ENCODE data around the gene JPT2. TPM values are rescaled to one million over a fixed set of nuclear protein-coding genes. Genes with fewer than 3 reads are reported as not detected.

The JPT2 gene
- total and polyA plus RNA-seq, 2 experiments from 2014 or later: 9.2 to 52.0 TPM

DNA sequence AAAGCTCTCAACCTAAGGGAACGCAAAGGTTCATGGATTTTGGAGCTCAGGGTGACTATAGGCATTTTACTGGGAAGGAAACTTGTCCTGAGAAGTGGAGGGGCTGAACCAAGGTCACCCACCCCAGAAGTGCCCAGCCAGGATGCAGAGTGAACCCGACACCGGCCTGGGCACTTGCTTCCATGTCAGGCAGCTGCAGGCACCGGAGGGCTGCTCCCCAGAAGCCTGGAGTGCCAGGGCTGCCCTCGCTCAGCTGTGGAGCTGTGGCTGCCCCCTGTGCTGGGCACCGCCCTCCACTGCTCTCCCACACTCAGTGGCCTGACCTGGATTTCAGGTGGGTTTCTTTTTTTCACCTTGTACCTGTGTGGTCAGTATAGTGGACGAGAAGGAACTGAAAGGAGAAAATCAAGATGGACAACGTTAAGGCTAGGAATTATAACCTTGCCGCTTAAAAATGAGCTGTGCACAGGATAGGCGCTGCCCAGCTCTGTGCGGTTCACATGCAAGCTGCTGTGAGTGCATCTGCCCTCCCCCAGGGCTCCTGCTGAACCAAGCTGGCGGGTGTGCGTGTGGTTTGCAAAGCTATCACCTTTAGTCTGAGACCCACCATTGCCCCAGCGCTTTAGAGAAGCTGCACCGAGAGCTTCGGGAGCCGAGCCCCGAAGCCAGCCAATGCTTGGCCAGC, 30.1 kb downstream of the JPT2 start:
- WGBS (ENCODE audit: low lambda C conversion rate, missing lambda C conversion rate): 94% methylated on average over 18 of the region's 18 CpGs
- Histone ChIP-seq H3K9me2 (replicated peaks; ENCODE audit: insufficient read depth) (no peaks in the 10 kb centered on the region), H3K27ac (no peak overlapping the region), H3K79me2 (peaks cover 77% of the 10 kb centered on the region), H3K4me1 (ENCODE audit: insufficient read depth) (peaks cover 13% of the 10 kb centered on the region), H2AFZ (no peak overlapping the region), H3K4me3 (no peak overlapping the region), H4K20me1 (ENCODE audit: insufficient read depth, poor library complexity, severe bottlenecking) (peaks cover 50% of the 10 kb centered on the region), H3K27me3 (no peaks in the 10 kb centered on the region), H3K36me3 (replicated peaks; ENCODE audit: insufficient read depth, low read depth) (no peaks in the 10 kb centered on the region), H3K9me3 (ENCODE audit: low read depth) (no peaks in the 10 kb centered on the region), H3K4me2 (peak overlapping the region; percentile 96)
- TF ChIP-seq EZH2phosphoT487 (IDR thresholded peaks at IDR 0.05; ENCODE audit: low read depth, severe bottlenecking, unreplicated experiment) (no peak), EZH2 (IDR thresholded peaks at IDR 0.05; ENCODE audit: borderline replicate concordance) (no peak)
- TF ChIP-seq, protein P1, sequence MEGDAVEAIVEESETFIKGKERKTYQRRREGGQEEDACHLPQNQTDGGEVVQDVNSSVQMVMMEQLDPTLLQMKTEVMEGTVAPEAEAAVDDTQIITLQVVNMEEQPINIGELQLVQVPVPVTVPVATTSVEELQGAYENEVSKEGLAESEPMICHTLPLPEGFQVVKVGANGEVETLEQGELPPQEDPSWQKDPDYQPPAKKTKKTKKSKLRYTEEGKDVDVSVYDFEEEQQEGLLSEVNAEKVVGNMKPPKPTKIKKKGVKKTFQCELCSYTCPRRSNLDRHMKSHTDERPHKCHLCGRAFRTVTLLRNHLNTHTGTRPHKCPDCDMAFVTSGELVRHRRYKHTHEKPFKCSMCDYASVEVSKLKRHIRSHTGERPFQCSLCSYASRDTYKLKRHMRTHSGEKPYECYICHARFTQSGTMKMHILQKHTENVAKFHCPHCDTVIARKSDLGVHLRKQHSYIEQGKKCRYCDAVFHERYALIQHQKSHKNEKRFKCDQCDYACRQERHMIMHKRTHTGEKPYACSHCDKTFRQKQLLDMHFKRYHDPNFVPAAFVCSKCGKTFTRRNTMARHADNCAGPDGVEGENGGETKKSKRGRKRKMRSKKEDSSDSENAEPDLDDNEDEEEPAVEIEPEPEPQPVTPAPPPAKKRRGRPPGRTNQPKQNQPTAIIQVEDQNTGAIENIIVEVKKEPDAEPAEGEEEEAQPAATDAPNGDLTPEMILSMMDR (IDR thresholded peaks at IDR 0.05; ENCODE audit: poor library complexity): no peak
- no peak for DNase-seq (ENCODE audit: low spot score)

DNA sequence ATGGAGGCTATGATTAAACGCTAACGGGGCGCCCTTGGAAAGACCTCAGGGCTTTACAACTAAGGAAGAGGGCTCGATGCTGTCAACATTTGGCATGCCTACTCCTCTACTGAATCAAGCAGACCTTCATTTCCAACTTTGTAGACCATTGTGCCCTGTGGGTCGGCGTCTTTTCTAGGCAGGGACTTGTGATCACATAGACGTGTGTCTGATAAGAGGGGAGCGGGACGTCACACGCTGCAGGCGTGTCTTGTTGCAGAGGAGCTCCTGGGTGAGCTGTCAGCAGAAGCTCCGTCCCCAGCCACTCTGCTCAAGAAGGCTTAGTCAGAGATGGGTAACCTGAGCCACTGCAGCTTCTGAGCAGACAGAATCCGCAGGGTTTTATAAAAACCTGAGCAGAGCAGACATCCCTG, 30.7 kb downstream of the JPT2 start:
- WGBS (ENCODE audit: low lambda C conversion rate, missing lambda C conversion rate): 85% methylated on average over 13 of the region's 13 CpGs
- Histone ChIP-seq H3K4me3 (no peak overlapping the region), H2AFZ (no peak overlapping the region), H4K20me1 (ENCODE audit: insufficient read depth, poor library complexity, severe bottlenecking) (peaks cover 56% of the 10 kb centered on the region), H3K36me3 (replicated peaks; ENCODE audit: insufficient read depth, low read depth) (no peaks in the 10 kb centered on the region), H3K9me2 (replicated peaks; ENCODE audit: insufficient read depth) (no peaks in the 10 kb centered on the region), H3K4me1 (ENCODE audit: insufficient read depth) (peaks cover 13% of the 10 kb centered on the region), H3K9me3 (ENCODE audit: low read depth) (no peaks in the 10 kb centered on the region), H3K27ac (no peak overlapping the region), H3K79me2 (peaks cover 82% of the 10 kb centered on the region), H3K4me2 (peak overlapping the region; percentile 96), H3K27me3 (no peaks in the 10 kb centered on the region)
- DNase-seq (ENCODE audit: low spot score): peak; percentile 25
- TF ChIP-seq EZH2phosphoT487 (IDR thresholded peaks at IDR 0.05; ENCODE audit: low read depth, severe bottlenecking, unreplicated experiment): no peak

DNA sequence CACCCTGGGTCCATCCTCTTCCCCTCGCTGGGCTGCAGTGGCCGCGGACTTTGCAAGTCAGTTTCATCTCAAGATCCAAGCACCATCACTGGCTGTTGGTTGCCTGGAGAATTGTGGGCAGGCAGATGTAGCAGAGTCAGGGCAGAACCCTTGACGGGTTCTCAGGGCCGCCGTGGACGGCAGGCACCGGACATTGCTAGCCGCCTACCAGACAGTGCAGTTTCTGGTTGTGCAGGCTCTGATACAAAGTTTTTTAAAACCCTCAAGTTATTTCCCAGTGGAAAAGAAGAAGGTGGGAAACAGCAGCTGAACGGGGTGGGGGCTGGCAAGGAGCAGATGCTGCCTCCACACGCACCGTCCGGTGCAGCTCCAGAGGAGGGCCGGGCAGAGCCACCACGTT, 31.3 kb downstream of the JPT2 start:
- H3K36me3 ChIP-seq (replicated peaks; ENCODE audit: insufficient read depth, low read depth): no peaks in the 10 kb centered on the region
- WGBS (ENCODE audit: low lambda C conversion rate, missing lambda C conversion rate): 96% methylated on average over 15 of the region's 15 CpGs
- H4K20me1 ChIP-seq (ENCODE audit: insufficient read depth, poor library complexity, severe bottlenecking): peaks cover 61% of the 10 kb centered on the region
- no peak for DNase-seq (ENCODE audit: low spot score)
- H3K27me3 ChIP-seq: no peaks in the 10 kb centered on the region
- H3K4me3 ChIP-seq: no peak overlapping the region
- no peak overlapping the region for H3K27ac ChIP-seq
- peaks cover 87% of the 10 kb centered on the region for H3K79me2 ChIP-seq
- no peak overlapping the region for H2AFZ ChIP-seq
- no peaks in the 10 kb centered on the region for H3K9me2 ChIP-seq (replicated peaks; ENCODE audit: insufficient read depth)
- H3K4me1 ChIP-seq (ENCODE audit: insufficient read depth): peaks cover 13% of the 10 kb centered on the region
- no peak overlapping the region for H3K4me2 ChIP-seq
- H3K9me3 ChIP-seq (ENCODE audit: low read depth): no peaks in the 10 kb centered on the region
- TF ChIP-seq, protein P1 (IDR thresholded peaks at IDR 0.05; ENCODE audit: poor library complexity): no peak
- TF ChIP-seq EZH2phosphoT487 (IDR thresholded peaks at IDR 0.05; ENCODE audit: low read depth, severe bottlenecking, unreplicated experiment) (no peak), EZH2 (IDR thresholded peaks at IDR 0.05; ENCODE audit: borderline replicate concordance) (no peak)

DNA sequence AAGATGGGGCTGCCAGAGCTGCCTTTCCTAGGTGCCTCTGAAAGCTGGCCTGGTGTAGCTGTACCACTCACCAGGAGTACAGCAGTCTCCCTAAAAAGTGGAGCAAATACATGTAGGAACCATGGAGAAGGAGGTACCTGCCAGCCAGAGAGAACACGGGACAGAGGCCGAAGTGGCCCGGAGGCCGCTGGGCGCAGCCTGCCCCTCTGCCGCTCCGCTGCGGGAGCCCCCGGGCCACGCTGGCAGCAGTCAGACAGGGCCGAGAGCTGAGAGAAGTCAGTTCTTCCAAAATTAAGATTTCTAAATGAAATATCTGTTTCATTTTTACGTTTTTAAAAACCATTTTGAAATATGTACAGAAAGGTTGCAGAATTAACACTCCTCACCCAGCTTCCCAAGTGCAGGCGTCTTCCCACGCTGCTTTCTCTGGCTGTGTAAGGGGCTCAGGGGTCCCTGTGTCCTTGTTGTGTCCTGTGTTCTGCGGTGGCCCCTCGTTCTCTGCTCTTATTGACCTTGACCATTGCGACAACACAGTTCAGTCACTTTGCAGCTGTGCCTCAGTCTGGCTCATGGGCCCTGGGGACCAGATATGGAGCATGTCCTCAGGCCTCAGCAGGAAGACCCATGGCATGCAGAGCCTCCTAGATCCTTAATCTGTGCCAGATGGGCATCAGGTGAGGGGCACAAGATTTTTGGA, 32.9 kb downstream of the JPT2 start:
- Histone ChIP-seq H4K20me1 (ENCODE audit: insufficient read depth, poor library complexity, severe bottlenecking) (peaks cover 73% of the 10 kb centered on the region), H2AFZ (no peak overlapping the region), H3K4me1 (ENCODE audit: insufficient read depth) (peaks cover 13% of the 10 kb centered on the region), H3K27me3 (no peaks in the 10 kb centered on the region), H3K9me3 (ENCODE audit: low read depth) (no peaks in the 10 kb centered on the region), H3K27ac (no peak overlapping the region), H3K79me2 (peaks cover 97% of the 10 kb centered on the region), H3K4me3 (no peak overlapping the region), H3K36me3 (replicated peaks; ENCODE audit: insufficient read depth, low read depth) (no peaks in the 10 kb centered on the region), H3K4me2 (no peak overlapping the region), H3K9me2 (replicated peaks; ENCODE audit: insufficient read depth) (no peaks in the 10 kb centered on the region)
- WGBS (ENCODE audit: low lambda C conversion rate, missing lambda C conversion rate): 95% methylated on average over 17 of the region's 17 CpGs
- TF ChIP-seq, protein P1 (IDR thresholded peaks at IDR 0.05; ENCODE audit: poor library complexity): no peak
- TF ChIP-seq EZH2phosphoT487 (IDR thresholded peaks at IDR 0.05; ENCODE audit: low read depth, severe bottlenecking, unreplicated experiment) (no peak), EZH2 (IDR thresholded peaks at IDR 0.05; ENCODE audit: borderline replicate concordance) (no peak)
- no peak for DNase-seq (ENCODE audit: low spot score)

Measured in hepatocyte (in vitro differentiated cells).